ENCODE data around the gene HPCA.

DNA sequence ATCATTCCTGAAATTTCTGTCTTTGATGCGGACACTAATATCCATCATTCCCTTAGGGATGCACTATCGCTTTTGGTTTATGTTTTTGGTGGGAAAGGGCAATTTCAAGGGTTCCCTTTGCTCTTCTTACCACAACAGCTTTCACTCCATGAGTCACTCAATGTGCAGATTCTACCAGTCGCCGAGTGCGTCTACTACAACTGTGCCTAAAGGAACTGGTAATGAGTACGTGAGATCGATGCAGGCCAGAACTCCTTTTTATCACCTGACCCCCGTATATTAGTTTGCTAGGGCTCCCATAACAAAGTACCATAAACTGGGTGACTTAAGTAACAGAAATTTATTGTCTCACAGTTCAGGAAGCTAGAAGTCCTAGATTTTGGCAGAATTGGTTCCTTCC lies 42.4 kb downstream of the HPCA start:
- TF ChIP-seq POLR2AphosphoS5 (IDR thresholded peaks at IDR 0.05; ENCODE audit: low read depth, low read length) (no peak), CTCF (IDR thresholded peaks at IDR 0.05; ENCODE audit: control extremely low read depth in 1 of 3, insufficient read depth in 1 of 3, low read depth in 1 of 3, low read length in 3 of 3) (no peak), EP300 (IDR thresholded peaks at IDR 0.05; ENCODE audit: borderline replicate concordance in 1 of 2, low read depth in 2 of 2, low read length in 2 of 2) (no peak), POLR2A (IDR thresholded peaks at IDR 0.05; ENCODE audit: control extremely low read depth in 1 of 2, low read depth in 2 of 2, low read length in 2 of 2) (no peak), SP1 (IDR thresholded peaks at IDR 0.05; ENCODE audit: low read depth, low read length) (no peak), SAP30 (IDR thresholded peaks at IDR 0.05; ENCODE audit: insufficient read depth, insufficient replicate concordance, low read length) (no peak), CREB1 (IDR thresholded peaks at IDR 0.05) (no peak)
